ENCODE measurements around the gene ZBTB38. TPM values are rescaled to one million over a fixed set of nuclear protein-coding genes. Genes with fewer than 3 reads are reported as not detected.
A peak's percentile ranks its signal among the peaks of the same experiment; 100 is the strongest.

Gene ZBTB38
- total and polyA plus RNA-seq, 2 of the 13 experiments (the other 11 are each of a cell fraction or from before 2014, with no cell fraction given): 26.8 to 51.7 TPM

DNA sequence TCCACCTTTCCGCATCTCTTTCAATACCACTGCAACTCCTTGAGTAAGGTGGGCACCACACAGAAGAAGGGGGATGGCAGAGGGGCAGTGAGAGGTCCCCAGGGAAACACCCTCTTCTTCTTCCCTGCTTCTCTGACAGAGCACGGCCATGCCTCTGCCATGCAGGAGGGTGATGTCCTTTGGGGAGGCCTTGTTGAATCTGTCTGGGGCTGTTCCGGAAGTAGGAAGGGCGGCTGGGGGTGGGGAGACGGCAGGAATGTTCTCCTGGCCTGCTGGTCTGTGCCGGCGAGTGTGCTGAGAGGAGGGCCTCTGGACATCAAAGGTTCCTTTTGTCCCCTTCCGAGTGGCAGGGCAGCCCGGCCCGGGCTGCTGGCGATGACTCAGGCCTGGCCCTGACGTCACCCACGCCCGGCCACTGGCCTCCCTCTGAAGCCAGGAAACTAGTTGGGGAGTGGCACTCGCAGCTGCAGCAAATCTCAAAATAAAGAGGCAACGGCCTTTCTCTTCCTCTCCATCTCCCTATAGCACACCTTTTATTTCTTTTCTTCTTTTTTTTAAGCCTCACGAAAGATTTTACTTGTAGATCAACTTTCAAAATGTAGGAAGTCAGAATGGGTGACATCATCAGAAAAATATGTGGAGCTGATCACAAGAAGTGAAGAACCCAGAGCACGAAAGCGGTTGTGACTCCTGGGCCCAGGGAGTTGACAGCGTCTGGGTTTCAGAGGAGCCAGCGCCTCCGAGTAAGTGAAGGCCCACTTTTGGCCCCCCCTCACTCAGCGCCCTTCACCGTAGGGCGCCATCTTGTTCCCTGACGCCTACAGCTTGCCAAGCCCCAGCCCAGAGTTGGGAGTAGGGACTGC, at the start of gene ZBTB38 (continued):
- TF ChIP-seq, protein P1, sequence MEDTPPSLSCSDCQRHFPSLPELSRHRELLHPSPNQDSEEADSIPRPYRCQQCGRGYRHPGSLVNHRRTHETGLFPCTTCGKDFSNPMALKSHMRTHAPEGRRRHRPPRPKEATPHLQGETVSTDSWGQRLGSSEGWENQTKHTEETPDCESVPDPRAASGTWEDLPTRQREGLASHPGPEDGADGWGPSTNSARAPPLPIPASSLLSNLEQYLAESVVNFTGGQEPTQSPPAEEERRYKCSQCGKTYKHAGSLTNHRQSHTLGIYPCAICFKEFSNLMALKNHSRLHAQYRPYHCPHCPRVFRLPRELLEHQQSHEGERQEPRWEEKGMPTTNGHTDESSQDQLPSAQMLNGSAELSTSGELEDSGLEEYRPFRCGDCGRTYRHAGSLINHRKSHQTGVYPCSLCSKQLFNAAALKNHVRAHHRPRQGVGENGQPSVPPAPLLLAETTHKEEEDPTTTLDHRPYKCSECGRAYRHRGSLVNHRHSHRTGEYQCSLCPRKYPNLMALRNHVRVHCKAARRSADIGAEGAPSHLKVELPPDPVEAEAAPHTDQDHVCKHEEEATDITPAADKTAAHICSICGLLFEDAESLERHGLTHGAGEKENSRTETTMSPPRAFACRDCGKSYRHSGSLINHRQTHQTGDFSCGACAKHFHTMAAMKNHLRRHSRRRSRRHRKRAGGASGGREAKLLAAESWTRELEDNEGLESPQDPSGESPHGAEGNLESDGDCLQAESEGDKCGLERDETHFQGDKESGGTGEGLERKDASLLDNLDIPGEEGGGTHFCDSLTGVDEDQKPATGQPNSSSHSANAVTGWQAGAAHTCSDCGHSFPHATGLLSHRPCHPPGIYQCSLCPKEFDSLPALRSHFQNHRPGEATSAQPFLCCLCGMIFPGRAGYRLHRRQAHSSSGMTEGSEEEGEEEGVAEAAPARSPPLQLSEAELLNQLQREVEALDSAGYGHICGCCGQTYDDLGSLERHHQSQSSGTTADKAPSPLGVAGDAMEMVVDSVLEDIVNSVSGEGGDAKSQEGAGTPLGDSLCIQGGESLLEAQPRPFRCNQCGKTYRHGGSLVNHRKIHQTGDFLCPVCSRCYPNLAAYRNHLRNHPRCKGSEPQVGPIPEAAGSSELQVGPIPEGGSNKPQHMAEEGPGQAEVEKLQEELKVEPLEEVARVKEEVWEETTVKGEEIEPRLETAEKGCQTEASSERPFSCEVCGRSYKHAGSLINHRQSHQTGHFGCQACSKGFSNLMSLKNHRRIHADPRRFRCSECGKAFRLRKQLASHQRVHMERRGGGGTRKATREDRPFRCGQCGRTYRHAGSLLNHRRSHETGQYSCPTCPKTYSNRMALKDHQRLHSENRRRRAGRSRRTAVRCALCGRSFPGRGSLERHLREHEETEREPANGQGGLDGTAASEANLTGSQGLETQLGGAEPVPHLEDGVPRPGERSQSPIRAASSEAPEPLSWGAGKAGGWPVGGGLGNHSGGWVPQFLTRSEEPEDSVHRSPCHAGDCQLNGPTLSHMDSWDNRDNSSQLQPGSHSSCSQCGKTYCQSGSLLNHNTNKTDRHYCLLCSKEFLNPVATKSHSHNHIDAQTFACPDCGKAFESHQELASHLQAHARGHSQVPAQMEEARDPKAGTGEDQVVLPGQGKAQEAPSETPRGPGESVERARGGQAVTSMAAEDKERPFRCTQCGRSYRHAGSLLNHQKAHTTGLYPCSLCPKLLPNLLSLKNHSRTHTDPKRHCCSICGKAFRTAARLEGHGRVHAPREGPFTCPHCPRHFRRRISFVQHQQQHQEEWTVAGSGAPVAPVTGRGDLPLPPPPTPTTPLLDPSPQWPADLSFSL (CRISPR knock-in tag; IDR thresholded peaks at IDR 0.05): no peak
- TF ChIP-seq ZNF44 (CRISPR knock-in tag; IDR thresholded peaks at IDR 0.05) (no peak), GLI4 (CRISPR knock-in tag; IDR thresholded peaks at IDR 0.05; ENCODE audit: borderline replicate concordance) (no peak), ZC3H13 (CRISPR knock-in tag; IDR thresholded peaks at IDR 0.05) (peak; percentile 52; the same call in 1 of the 2 replicates), PRMT3 (CRISPR knock-in tag; IDR thresholded peaks at IDR 0.05; ENCODE audit: borderline replicate concordance, low read depth) (0 out of 2 replicates have a peak, but pooled peaks have one; percentile 57), THAP11 (CRISPR knock-in tag; IDR thresholded peaks at IDR 0.05) (peak; percentile 87), ZBTB38 (CRISPR knock-in tag; IDR thresholded peaks at IDR 0.05) (peak; percentile 97), ZNF530 (CRISPR knock-in tag; IDR thresholded peaks at IDR 0.05; ENCODE audit: low read depth) (no peak), NFIC (IDR thresholded peaks at IDR 0.05; ENCODE audit: low read length) (peak; percentile 52; the same call in 1 of the 2 replicates), GZF1 (CRISPR knock-in tag; IDR thresholded peaks at IDR 0.05) (no peak), ELF4 (CRISPR knock-in tag; IDR thresholded peaks at IDR 0.05; ENCODE audit: borderline replicate concordance) (peak; percentile 94), ZBTB21 (CRISPR knock-in tag; IDR thresholded peaks at IDR 0.05) (peak; percentile 93)
- TF ChIP-seq, protein P2, sequence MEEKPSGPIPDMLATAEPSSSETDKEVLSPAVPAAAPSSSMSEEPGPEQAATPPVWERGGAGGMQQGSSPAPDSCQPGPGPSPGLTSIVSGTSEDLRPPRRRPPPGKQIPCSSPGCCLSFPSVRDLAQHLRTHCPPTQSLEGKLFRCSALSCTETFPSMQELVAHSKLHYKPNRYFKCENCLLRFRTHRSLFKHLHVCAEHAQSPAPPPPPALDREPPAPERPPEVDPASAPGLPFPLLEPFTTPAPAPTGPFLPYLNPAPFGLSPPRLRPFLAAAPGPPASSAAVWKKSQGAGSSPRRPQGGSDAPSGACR (CRISPR knock-in tag; IDR thresholded peaks at IDR 0.05): peak; percentile 90
- TF ChIP-seq, protein P3, sequence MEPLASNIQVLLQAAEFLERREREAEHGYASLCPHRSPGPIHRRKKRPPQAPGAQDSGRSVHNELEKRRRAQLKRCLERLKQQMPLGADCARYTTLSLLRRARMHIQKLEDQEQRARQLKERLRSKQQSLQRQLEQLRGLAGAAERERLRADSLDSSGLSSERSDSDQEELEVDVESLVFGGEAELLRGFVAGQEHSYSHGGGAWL (CRISPR knock-in tag; IDR thresholded peaks at IDR 0.05): 0 out of 2 replicates have a peak, but pooled peaks have one; percentile 43
- TF ChIP-seq, protein P4, sequence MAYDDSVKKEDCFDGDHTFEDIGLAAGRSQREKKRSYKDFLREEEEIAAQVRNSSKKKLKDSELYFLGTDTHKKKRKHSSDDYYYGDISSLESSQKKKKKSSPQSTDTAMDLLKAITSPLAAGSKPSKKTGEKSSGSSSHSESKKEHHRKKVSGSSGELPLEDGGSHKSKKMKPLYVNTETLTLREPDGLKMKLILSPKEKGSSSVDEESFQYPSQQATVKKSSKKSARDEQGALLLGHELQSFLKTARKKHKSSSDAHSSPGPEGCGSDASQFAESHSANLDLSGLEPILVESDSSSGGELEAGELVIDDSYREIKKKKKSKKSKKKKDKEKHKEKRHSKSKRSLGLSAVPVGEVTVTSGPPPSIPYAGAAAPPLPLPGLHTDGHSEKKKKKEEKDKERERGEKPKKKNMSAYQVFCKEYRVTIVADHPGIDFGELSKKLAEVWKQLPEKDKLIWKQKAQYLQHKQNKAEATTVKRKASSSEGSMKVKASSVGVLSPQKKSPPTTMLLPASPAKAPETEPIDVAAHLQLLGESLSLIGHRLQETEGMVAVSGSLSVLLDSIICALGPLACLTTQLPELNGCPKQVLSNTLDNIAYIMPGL (CRISPR knock-in tag; IDR thresholded peaks at IDR 0.05; ENCODE audit: borderline replicate concordance in 1 of 2, low read depth in 1 of 2): peak; percentile 58 to 67; a peak in 2 of 4 replicates
- TF ChIP-seq, protein P5, sequence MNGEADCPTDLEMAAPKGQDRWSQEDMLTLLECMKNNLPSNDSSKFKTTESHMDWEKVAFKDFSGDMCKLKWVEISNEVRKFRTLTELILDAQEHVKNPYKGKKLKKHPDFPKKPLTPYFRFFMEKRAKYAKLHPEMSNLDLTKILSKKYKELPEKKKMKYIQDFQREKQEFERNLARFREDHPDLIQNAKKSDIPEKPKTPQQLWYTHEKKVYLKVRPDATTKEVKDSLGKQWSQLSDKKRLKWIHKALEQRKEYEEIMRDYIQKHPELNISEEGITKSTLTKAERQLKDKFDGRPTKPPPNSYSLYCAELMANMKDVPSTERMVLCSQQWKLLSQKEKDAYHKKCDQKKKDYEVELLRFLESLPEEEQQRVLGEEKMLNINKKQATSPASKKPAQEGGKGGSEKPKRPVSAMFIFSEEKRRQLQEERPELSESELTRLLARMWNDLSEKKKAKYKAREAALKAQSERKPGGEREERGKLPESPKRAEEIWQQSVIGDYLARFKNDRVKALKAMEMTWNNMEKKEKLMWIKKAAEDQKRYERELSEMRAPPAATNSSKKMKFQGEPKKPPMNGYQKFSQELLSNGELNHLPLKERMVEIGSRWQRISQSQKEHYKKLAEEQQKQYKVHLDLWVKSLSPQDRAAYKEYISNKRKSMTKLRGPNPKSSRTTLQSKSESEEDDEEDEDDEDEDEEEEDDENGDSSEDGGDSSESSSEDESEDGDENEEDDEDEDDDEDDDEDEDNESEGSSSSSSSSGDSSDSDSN (CRISPR knock-in tag; IDR thresholded peaks at IDR 0.05): peak; percentile 78

Measured in HepG2 (cell line).